Measurements from ENCODE around the gene ARID1B. TPM values are rescaled to one million over a fixed set of nuclear protein-coding genes. Genes with fewer than 3 reads are reported as not detected.

ARID1B gene
- total RNA-seq, 2 donors from 2014 or later = 74.0 to 110 TPM

DNA sequence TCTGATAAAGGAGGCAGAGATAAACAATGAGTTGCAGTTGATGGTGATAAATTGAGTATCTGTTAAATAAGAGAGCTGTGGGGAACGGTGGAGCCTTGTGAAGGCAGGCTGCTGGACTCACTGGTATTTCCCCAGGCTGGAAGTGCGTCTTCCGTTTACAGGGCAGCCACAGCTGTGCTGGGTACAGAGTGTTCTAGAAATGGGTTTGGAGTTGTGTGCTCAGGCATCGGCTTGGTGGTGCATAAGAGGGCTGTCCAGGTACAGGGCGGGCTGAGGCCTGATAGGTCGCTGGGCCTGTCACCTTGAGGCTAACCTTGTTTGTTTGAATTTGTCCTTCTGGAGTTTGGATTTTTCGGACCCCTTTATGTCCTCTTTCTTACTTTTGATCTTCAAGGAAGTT, 39.3 kb downstream of the ARID1B start:
- Histone ChIP-seq H3K36me3 (ENCODE audit: control insufficient read depth, insufficient read depth, low read length) (no peaks in the 10 kb centered on the region), H3K4me3 (ENCODE audit: low read length) (no peak overlapping the region), H3K9me3 (ENCODE audit: control insufficient read depth, low read length) (no peaks in the 10 kb centered on the region), H3K9ac (ENCODE audit: extremely low read depth, low read length, poor library complexity, severe bottlenecking) (no peak overlapping the region), H3K27me3 (ENCODE audit: control insufficient read depth, insufficient read depth, low read length, poor library complexity, severe bottlenecking) (no peaks in the 10 kb centered on the region), H3K27ac (ENCODE audit: low read depth, low read length) (no peak overlapping the region), H3K4me1 (ENCODE audit: control insufficient read depth, insufficient read depth, low read length) (peaks cover 6% of the 10 kb centered on the region)
- 87 to 93% methylated on average over 3 to 7 of the region's 7 CpGs for WGBS, 2 experiments (ENCODE audit: insufficient coverage in 1 of 2, insufficient read length in 1 of 2)
- Mint-ChIP-seq H3K4me3 (no peak overlapping the region), H3K36me3 (ENCODE audit: low read depth) (peaks cover 2% of the 10 kb centered on the region), H3K4me1 (peaks cover 42% of the 10 kb centered on the region), H3K27me3 (ENCODE audit: insufficient read depth) (no peaks in the 10 kb centered on the region), H3K27ac (peak overlapping the region; percentile 44), H3K9me3 (no peaks in the 10 kb centered on the region)
- TF ChIP-seq, protein P1, sequence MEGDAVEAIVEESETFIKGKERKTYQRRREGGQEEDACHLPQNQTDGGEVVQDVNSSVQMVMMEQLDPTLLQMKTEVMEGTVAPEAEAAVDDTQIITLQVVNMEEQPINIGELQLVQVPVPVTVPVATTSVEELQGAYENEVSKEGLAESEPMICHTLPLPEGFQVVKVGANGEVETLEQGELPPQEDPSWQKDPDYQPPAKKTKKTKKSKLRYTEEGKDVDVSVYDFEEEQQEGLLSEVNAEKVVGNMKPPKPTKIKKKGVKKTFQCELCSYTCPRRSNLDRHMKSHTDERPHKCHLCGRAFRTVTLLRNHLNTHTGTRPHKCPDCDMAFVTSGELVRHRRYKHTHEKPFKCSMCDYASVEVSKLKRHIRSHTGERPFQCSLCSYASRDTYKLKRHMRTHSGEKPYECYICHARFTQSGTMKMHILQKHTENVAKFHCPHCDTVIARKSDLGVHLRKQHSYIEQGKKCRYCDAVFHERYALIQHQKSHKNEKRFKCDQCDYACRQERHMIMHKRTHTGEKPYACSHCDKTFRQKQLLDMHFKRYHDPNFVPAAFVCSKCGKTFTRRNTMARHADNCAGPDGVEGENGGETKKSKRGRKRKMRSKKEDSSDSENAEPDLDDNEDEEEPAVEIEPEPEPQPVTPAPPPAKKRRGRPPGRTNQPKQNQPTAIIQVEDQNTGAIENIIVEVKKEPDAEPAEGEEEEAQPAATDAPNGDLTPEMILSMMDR (conservative IDR thresholded peaks at IDR 0.05) = no peak
- DNase-seq = peak; percentile 44

DNA sequence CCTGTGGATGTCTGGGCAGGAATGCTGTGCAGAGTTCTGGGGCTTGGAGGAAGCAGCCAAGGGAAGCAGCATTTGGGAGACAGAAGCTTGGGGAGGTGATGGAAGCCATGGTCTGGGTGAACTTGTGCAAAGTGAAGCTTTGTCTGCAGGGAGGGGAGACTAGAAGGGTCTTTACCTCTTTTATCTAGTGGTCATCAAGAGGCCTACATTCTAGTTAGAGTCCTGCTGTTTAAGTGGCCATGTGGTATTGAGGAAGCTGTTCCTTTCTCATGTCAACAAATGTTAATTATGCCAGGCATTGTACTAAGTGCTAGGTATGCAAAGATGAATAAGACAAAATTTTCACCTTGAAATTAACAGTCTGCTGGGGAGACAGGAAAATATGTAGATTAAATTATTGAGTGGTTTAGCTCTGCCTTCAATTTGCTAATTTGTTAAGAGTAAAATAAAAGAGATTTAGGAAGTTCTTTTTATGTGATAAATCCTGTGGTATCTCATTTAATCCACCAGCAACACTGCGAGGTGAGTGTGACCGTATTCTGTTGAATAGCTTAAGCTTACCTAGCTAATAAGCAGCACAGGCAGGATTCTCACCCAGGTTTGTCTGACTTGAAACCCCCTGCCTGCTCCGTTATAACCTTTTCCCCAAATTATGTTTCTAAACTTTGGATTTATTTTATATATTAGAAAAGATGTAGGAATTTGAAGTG, 43.1 kb downstream of the ARID1B start:
- peak; percentile 51 for DNase-seq
- Mint-ChIP-seq H3K4me1 (peaks cover 48% of the 10 kb centered on the region), H3K27ac (peak overlapping the region; percentile 56), H3K27me3 (ENCODE audit: insufficient read depth) (no peaks in the 10 kb centered on the region), H3K9me3 (no peaks in the 10 kb centered on the region), H3K36me3 (ENCODE audit: low read depth) (no peaks in the 10 kb centered on the region), H3K4me3 (peak overlapping the region; percentile 8)
- Histone ChIP-seq H3K4me1 (ENCODE audit: control insufficient read depth, insufficient read depth, low read length) (peaks cover 6% of the 10 kb centered on the region), H3K9me3 (ENCODE audit: control insufficient read depth, low read length) (no peaks in the 10 kb centered on the region), H3K9ac (ENCODE audit: extremely low read depth, low read length, poor library complexity, severe bottlenecking) (no peak overlapping the region), H3K36me3 (ENCODE audit: control insufficient read depth, insufficient read depth, low read length) (peaks cover 11% of the 10 kb centered on the region), H3K4me3 (ENCODE audit: low read length) (no peak overlapping the region), H3K27ac (ENCODE audit: low read depth, low read length) (no peak overlapping the region), H3K27me3 (ENCODE audit: control insufficient read depth, insufficient read depth, low read length, poor library complexity, severe bottlenecking) (no peaks in the 10 kb centered on the region)
- TF ChIP-seq, protein P1 (conservative IDR thresholded peaks at IDR 0.05) = no peak
- WGBS, 2 experiments (ENCODE audit: insufficient coverage in 1 of 2, insufficient read length in 1 of 2) = 76% methylated on average over 3 of the region's 3 CpGs; no CpG with 5 or more reads in 1 of the 2 experiments

DNA sequence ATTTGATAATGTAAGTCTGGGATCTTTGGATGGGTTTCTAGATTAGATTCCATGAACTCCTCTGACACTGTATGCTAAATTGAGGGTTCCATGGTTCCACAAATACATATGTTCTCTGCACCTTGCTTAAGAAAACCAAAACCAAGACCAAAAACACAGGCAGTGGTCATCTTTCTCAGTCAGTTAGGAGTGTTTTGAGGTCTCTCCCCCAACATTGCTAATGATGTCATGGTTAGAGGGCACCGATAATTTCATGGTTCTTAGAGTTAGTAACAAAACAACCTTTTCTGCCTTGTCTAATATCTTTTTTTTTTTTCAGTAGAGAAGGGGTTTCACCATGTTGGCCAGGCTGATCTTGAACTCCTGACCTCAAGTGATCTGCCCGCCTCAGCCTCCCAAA, 44.5 kb downstream of the ARID1B start:
- Histone ChIP-seq H3K27ac (ENCODE audit: low read depth, low read length) (no peak overlapping the region), H3K27me3 (ENCODE audit: control insufficient read depth, insufficient read depth, low read length, poor library complexity, severe bottlenecking) (no peaks in the 10 kb centered on the region), H3K36me3 (ENCODE audit: control insufficient read depth, insufficient read depth, low read length) (peaks cover 11% of the 10 kb centered on the region), H3K4me3 (ENCODE audit: low read length) (no peak overlapping the region), H3K9me3 (ENCODE audit: control insufficient read depth, low read length) (no peaks in the 10 kb centered on the region), H3K4me1 (ENCODE audit: control insufficient read depth, insufficient read depth, low read length) (peaks cover 3% of the 10 kb centered on the region), H3K9ac (ENCODE audit: extremely low read depth, low read length, poor library complexity, severe bottlenecking) (no peak overlapping the region)
- peak; percentile 2 for DNase-seq
- TF ChIP-seq, protein P1 (conservative IDR thresholded peaks at IDR 0.05) = no peak
- peaks cover 51% of the 10 kb centered on the region for H3K4me1 Mint-ChIP-seq
- 83 to 91% methylated on average over 1 of the region's 2 CpGs for WGBS, 2 experiments (ENCODE audit: insufficient coverage in 1 of 2, insufficient read length in 1 of 2)
- no peaks in the 10 kb centered on the region for H3K36me3 Mint-ChIP-seq (ENCODE audit: low read depth)
- H3K27me3 Mint-ChIP-seq (ENCODE audit: insufficient read depth) = no peaks in the 10 kb centered on the region
- no peaks in the 10 kb centered on the region for H3K9me3 Mint-ChIP-seq
- H3K4me3 Mint-ChIP-seq = no peak overlapping the region
- no peak overlapping the region for H3K27ac Mint-ChIP-seq

All from endodermal cell (in vitro differentiated cells).